HepG2 (cell line): ENCODE measurements around the gene FAM117B. TPM values are rescaled to one million over a fixed set of nuclear protein-coding genes. Genes with fewer than 3 reads are reported as not detected.

ENCODE experiments used
- ATAC-seq: fragments of 200-7000 bp; cut with Tn5 transposase; 3 replicates; pipeline ENCODE4 v1.9.1; 2020; ENCODE audit warnings: mild to moderate bottlenecking, moderate library complexity
- BruUV-seq: library from RNA; stranded (reverse); fragments of 400-500 nt; replicated peaks from 2 replicates; lab custom pipeline; 2021; lab: Mats Ljungman, UMichigan
- CTCF ChIA-PET: fragments of 300-600 bp; formaldehyde crosslinking; extraction: SDS; loops from one replicate; lab custom pipeline; 2021; ENCODE audit warnings: low total read pairs, inconsistent platforms, low intra/inter-chr PET ratio; lab: Yijun Ruan, JAX
- POLR2A ChIA-PET: fragments of 350-600 bp; sonication (Branson Sonifier 250); formaldehyde crosslinking; loops from one replicate; lab custom pipeline; 2020; ENCODE audit warnings: antibody characterized with exemption, inconsistent platforms; lab: Yijun Ruan, JAX
- DNase-seq: peaks from one replicate; pipeline ENCODE4 v3.0.0-alpha.2; 2015; ENCODE audit warnings: low spot score
- FAIRE-seq: peaks from 3 replicates; lab custom pipeline; 2011; peaks lifted over from hg19 to GRCh38; lab: Jason Lieb, UNC
- H2AFZ ChIP-seq: one replicate; pipeline ENCODE4 v1.6.1; 2011; ENCODE audit warnings: low read length, inconsistent platforms
- H3K27ac ChIP-seq: fragments of 300-600 bp; 3 replicates; pipeline ENCODE4 v1.8.0; 2011; ENCODE audit warnings: mixed run types, mild to moderate bottlenecking, mixed read lengths, low read length, inconsistent platforms; ENCODE audit not compliant: insufficient read depth; ENCODE audit errors: extremely low read length
- H3K27me3 ChIP-seq, 2 experiments: fragments of 200-600 bp in 1 of 2; 2 replicates in 1 of 2; 3 replicates in 1 of 2; pipeline versions ENCODE4 v1.6.0 to v1.8.0; 2011; ENCODE audit warnings: low read length in 2 of 2, mild to moderate bottlenecking in 2 of 2, moderate library complexity in 2 of 2, inconsistent platforms in 1 of 2; ENCODE audit not compliant: insufficient read depth in 2 of 2, control insufficient read depth in 1 of 2
- H3K36me3 ChIP-seq, 2 experiments: fragments of 200-600 bp in 1 of 2; replicated peaks in 1 of 2; 2 replicates in 1 of 2; 3 replicates in 1 of 2; pipeline versions ENCODE4 v1.5.1 to v1.8.0; 2011; ENCODE audit warnings: low read length in 2 of 2, inconsistent platforms in 1 of 2; ENCODE audit not compliant: insufficient read depth in 2 of 2, control insufficient read depth in 1 of 2
- H3K4me1 ChIP-seq: 2 replicates; pipeline ENCODE4 v1.5.1; 2012; ENCODE audit warnings: low read length, inconsistent platforms; ENCODE audit not compliant: insufficient read depth
- H3K4me2 ChIP-seq: 2 replicates; pipeline ENCODE4 v1.6.0; 2011; ENCODE audit warnings: low read depth, low read length, inconsistent platforms
- H3K4me3 ChIP-seq, 3 experiments: fragments of 200-600 bp in 1 of 3; sonication (generic), shearing (Covaris generic) in 1 of 3; replicated peaks in 1 of 3; 2 replicates each; pipeline ENCODE4 v1.5.1; 2011 to 2016; ENCODE audit warnings: low read length in 3 of 3, inconsistent platforms in 2 of 3, low read depth in 2 of 3, mild to moderate bottlenecking in 2 of 3, control low read depth in 1 of 3, mixed read lengths in 1 of 3; ENCODE audit not compliant: insufficient read depth in 1 of 3
- H3K79me2 ChIP-seq: one replicate; pipeline ENCODE4 v1.6.1; 2011; ENCODE audit warnings: low read length, inconsistent platforms; ENCODE audit not compliant: insufficient read depth
- H3K9ac ChIP-seq: 2 replicates; pipeline ENCODE4 v1.6.0; 2011; ENCODE audit warnings: mild to moderate bottlenecking, low read depth, low read length, inconsistent platforms; ENCODE audit not compliant: insufficient read depth
- H3K9me3 ChIP-seq: 2 replicates; pipeline ENCODE4 v1.5.1; 2012; ENCODE audit warnings: mild to moderate bottlenecking, low read length
- H4K20me1 ChIP-seq: 2 replicates; pipeline ENCODE4 v1.6.0; 2011; ENCODE audit warnings: inconsistent platforms, mild to moderate bottlenecking, low read length, moderate library complexity; ENCODE audit not compliant: insufficient read depth
- CHCHD3 ChIP-seq: sonication (generic); formaldehyde crosslinking; IDR thresholded peaks from 2 replicates; pipeline ENCODE4 v1.8.0; 2022; ENCODE audit warnings: mild to moderate bottlenecking, missing genetic modification reagents, moderate library complexity
- HNRNPK ChIP-seq: fragments of 200-400 bp; formaldehyde crosslinking; IDR thresholded peaks from 2 replicates; pipeline ENCODE4 v1.6.1; 2018; ENCODE audit warnings: low read length, low read depth, moderate library complexity, mild to moderate bottlenecking; ENCODE audit not compliant: poor library complexity, severe bottlenecking
- HOXD1 ChIP-seq: sonication (generic); formaldehyde crosslinking; IDR thresholded peaks from 2 replicates; pipeline ENCODE4 v1.5.0; 2020; ENCODE audit warnings: missing genetic modification reagents
- LBX2 ChIP-seq: sonication (generic); formaldehyde crosslinking; IDR thresholded peaks from 2 replicates; pipeline ENCODE4 v1.5.0; 2020; ENCODE audit warnings: missing genetic modification reagents, mild to moderate bottlenecking, borderline replicate concordance
- MZF1 ChIP-seq: sonication (generic); formaldehyde crosslinking; IDR thresholded peaks from 2 replicates; pipeline ENCODE4 v1.8.1; 2023; ENCODE audit warnings: mild to moderate bottlenecking, missing genetic modification reagents, borderline replicate concordance
- PAX8 ChIP-seq: sonication (generic); formaldehyde crosslinking; IDR thresholded peaks from 2 replicates; pipeline ENCODE4 v1.8.0; 2022; ENCODE audit warnings: mild to moderate bottlenecking, missing genetic modification reagents, borderline replicate concordance
- PBX2 ChIP-seq: IDR thresholded peaks from 2 replicates; pipeline ENCODE4 v1.6.1; 2016; ENCODE audit warnings: control low read depth
- PCBP1 ChIP-seq: fragments of 200-400 bp; formaldehyde crosslinking; IDR thresholded peaks from 2 replicates; pipeline ENCODE4 v1.6.1; 2017; ENCODE audit warnings: mild to moderate bottlenecking, low read depth, low read length, borderline replicate concordance
- RCOR2 ChIP-seq: IDR thresholded peaks from 2 replicates; pipeline ENCODE4 v1.6.1; 2016; ENCODE audit warnings: missing biosample characterization, missing genetic modification reagents
- SIX1 ChIP-seq: sonication (generic); formaldehyde crosslinking; IDR thresholded peaks from 2 replicates; pipeline ENCODE4 v1.4.0; 2020; ENCODE audit warnings: missing genetic modification reagents, borderline replicate concordance
- ZBTB1 ChIP-seq: sonication (generic); formaldehyde crosslinking; IDR thresholded peaks from 2 replicates; pipeline ENCODE4 v1.4.0; 2020; ENCODE audit warnings: missing genetic modification reagents, borderline replicate concordance
- ZBTB20 ChIP-seq: sonication (generic); formaldehyde crosslinking; IDR thresholded peaks from 2 replicates; pipeline ENCODE4 v1.8.1; 2023; ENCODE audit warnings: missing genetic modification reagents, low read depth, mild to moderate bottlenecking, borderline replicate concordance
- ZFP36L2 ChIP-seq: sonication (generic); formaldehyde crosslinking; IDR thresholded peaks from 2 replicates; pipeline ENCODE4 v1.4.0; 2020; ENCODE audit warnings: missing genetic modification reagents
- ZNF317 ChIP-seq: sonication (generic); formaldehyde crosslinking; IDR thresholded peaks from 2 replicates; pipeline ENCODE4 v1.5.0; 2020; ENCODE audit warnings: mild to moderate bottlenecking, missing genetic modification reagents
- ZNF7 ChIP-seq: IDR thresholded peaks from 2 replicates; pipeline ENCODE4 v1.6.1; 2016; ENCODE audit warnings: missing biosample characterization, missing genetic modification reagents
- ZNF782 ChIP-seq: sonication (generic); formaldehyde crosslinking; IDR thresholded peaks from 2 replicates; pipeline ENCODE4 v1.4.0; 2020; ENCODE audit warnings: missing genetic modification reagents, mild to moderate bottlenecking, borderline replicate concordance
- WGBS: methylation state at CpG from one replicate; pipeline ENCODE4 v1.1.6; 2017; ENCODE audit warnings: low lambda C conversion rate; 5-methylcytosine and 5-hydroxymethylcytosine counted together
- in situ Hi-C: cut with HindIII; loops from 2 replicates; pipeline ENCODE4 v1.10.0; 2017; ENCODE audit warnings: low pct_unique_long_range_greater_than_20kb; ENCODE audit not compliant: extremely low pct_ligation_motif_present
- intact Hi-C: fragments of 100-400 bp; cut with micrococcal nuclease; formaldehyde crosslinking; loops from one replicate; pipeline ENCODE4 v1.10.0; 2022; ENCODE audit not compliant: unreplicated experiment
- polyA plus RNA-seq, 8 experiments: library from polyadenylated mRNA; depleted of rRNA in 3 of 8; stranded (reverse) in 7 of 8; unstranded in 1 of 8; fragments of >200 nt; fragmentation: Illumina TruSeq in 4 of 8; extraction: Trizol in 4 of 8; gene quantifications; 2 replicates each; pipeline versions ENCODE4 v1.2.1 to v1.2.3, GENCODE V29; 2011 to 2016; ENCODE audit warnings: low read depth in 4 of 8, missing spikeins in 1 of 8, mixed read lengths in 1 of 8; ENCODE audit not compliant: insufficient read depth in 1 of 8
- total RNA-seq, 5 experiments: library from RNA; depleted of rRNA; stranded (reverse); fragments of >200 nt; fragmentation: Illumina TruSeq; extraction: Trizol; gene quantifications; 2 replicates each; pipeline ENCODE4 v1.2.3, GENCODE V29; 2016; ENCODE audit warnings: low read depth in 1 of 5
- TF ChIP-seq, protein P1 (sequence below): sonication (generic); formaldehyde crosslinking; conservative IDR thresholded peaks from 2 replicates; pipeline ENCODE4 v1.8.0; 2022; ENCODE audit warnings: missing genetic modification reagents

Gene FAM117B
- total and polyA plus RNA-seq, 2 of the 13 experiments (the other 11 are each of a cell fraction or from before 2014, with no cell fraction given) = 5.8 to 11.0 TPM

- Histone ChIP-seq H3K4me2 (no peak overlapping the region), H3K9ac (no peak overlapping the region), H2AFZ (no peak overlapping the region), H4K20me1 (no peaks in the 10 kb centered on the region), H3K4me3 (no peak overlapping the region), H3K27ac (no peak overlapping the region), H3K27me3 (peaks cover 0 to 9% of the 10 kb centered on the region in 2 experiments; a peak in 1 of 5 replicates), H3K9me3 (no peaks in the 10 kb centered on the region), H3K79me2 (no peaks in the 10 kb centered on the region), H3K4me1 (0 out of 2 replicates have a peak, but pooled peaks cover 8% of the 10 kb centered on the region), H3K36me3 (no peaks in the 10 kb centered on the region)
- 62% methylated on average over 4 of the region's 4 CpGs for WGBS
- no peak for ATAC-seq
- intact Hi-C loops = no loop called here
- CTCF ChIA-PET = no interaction called here
- no peak for FAIRE-seq
- no peak for DNase-seq
- no TSS peak for BruUV-seq
- POLR2A ChIA-PET = no interaction called here
- in situ Hi-C loops = no loop called here
- no peak for TF ChIP-seq ZFP36L2 (CRISPR knock-in tag)
- peak; percentile 91; the same call in 1 of the 2 replicates for TF ChIP-seq PCBP1
- peak; percentile 99 for TF ChIP-seq HNRNPK
Observed at GRCh38 chr2:202613479-202613878, 21.3 kb upstream of the FAM117B start.

DNA sequence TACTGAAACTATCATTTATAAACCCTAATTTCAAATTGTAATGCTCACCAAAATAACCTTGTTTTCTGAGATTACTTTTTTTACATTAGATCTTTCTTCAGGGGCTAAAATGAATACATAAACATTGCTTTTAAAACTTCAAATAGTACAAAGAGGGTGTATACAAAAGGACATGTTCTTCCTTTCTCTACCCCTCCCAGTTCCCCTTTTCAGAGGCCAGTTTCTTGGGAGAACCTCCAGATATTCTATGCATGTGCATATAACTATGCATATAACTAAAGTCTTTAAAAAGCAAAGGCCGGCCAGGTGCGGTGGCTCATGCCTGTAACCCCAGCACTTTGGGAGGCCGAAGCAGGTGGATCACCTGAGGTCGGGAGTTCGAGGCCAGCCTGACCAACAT, 10.6 kb upstream of the FAM117B start:
- Histone ChIP-seq H3K9ac (no peak overlapping the region), H3K4me1 (peaks cover 26% of the 10 kb centered on the region; the same call in 1 of the 2 replicates), H3K4me2 (no peak overlapping the region), H3K36me3 (no peaks in the 10 kb centered on the region), H4K20me1 (no peaks in the 10 kb centered on the region), H3K4me3 (no peak overlapping the region), H3K27ac (no peak overlapping the region), H2AFZ (no peak overlapping the region), H3K79me2 (no peaks in the 10 kb centered on the region), H3K27me3 (no peaks in the 10 kb centered on the region), H3K9me3 (no peaks in the 10 kb centered on the region)
- CTCF ChIA-PET = no interaction called here
- 77% methylated on average over 5 of the region's 5 CpGs for WGBS
- no TSS peak for BruUV-seq
- DNase-seq (no peak), ATAC-seq (no peak), FAIRE-seq (no peak)
- POLR2A ChIA-PET = interaction anchor here (1.9 kb wide), 1 partner anchor 11 kb away, joined by 5 read pairs; the partner anchor contains the start of gene FAM117B
- in situ Hi-C loops = no loop called here
- intact Hi-C loops = no loop called here
- TF ChIP-seq ZBTB20 (CRISPR knock-in tag) = no peak
- TF ChIP-seq ZBTB1 (CRISPR knock-in tag) = no peak
- TF ChIP-seq PBX2 (CRISPR knock-in tag) = no peak
- TF ChIP-seq CHCHD3 = no peak
- no peak for TF ChIP-seq ZNF782 (CRISPR knock-in tag)
- no peak for TF ChIP-seq HOXD1
- no peak for TF ChIP-seq ZNF7 (CRISPR knock-in tag)
- TF ChIP-seq MZF1 (CRISPR knock-in tag) = no peak
- no peak for TF ChIP-seq PAX8 (CRISPR knock-in tag)
- TF ChIP-seq ZNF317 (CRISPR knock-in tag) = no peak
- no peak for TF ChIP-seq SIX1 (CRISPR knock-in tag)
- no peak for TF ChIP-seq RCOR2 (CRISPR knock-in tag)
- no peak for TF ChIP-seq LBX2 (CRISPR knock-in tag)
- TF ChIP-seq, protein P1, sequence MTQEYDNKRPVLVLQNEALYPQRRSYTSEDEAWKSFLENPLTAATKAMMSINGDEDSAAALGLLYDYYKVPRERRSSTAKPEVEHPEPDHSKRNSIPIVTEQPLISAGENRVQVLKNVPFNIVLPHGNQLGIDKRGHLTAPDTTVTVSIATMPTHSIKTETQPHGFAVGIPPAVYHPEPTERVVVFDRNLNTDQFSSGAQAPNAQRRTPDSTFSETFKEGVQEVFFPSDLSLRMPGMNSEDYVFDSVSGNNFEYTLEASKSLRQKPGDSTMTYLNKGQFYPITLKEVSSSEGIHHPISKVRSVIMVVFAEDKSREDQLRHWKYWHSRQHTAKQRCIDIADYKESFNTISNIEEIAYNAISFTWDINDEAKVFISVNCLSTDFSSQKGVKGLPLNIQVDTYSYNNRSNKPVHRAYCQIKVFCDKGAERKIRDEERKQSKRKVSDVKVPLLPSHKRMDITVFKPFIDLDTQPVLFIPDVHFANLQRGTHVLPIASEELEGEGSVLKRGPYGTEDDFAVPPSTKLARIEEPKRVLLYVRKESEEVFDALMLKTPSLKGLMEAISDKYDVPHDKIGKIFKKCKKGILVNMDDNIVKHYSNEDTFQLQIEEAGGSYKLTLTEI = no peak
